ENCODE results near the gene TCF7L2. TPM values are rescaled to one million over a fixed set of nuclear protein-coding genes. Genes with fewer than 3 reads are reported as not detected.

The TCF7L2 gene
- total RNA-seq, 1 donor from 2014 or later, result 53.6 TPM

GRCh38 chr10:113139699-113140098 lies 189.7 kb downstream of the TCF7L2 start:
- ATAC-seq (no peak), DNase-seq (ENCODE audit: low spot score) (no peak)
- intact Hi-C loops (cut with DNase I), result no loop called here

- ATAC-seq (no peak), DNase-seq (ENCODE audit: low spot score) (no peak)
- intact Hi-C loops (cut with DNase I), result no loop called here
These were observed 190.3 kb downstream of the TCF7L2 start for GRCh38 chr10:113140143-113141011.

- ATAC-seq (no peak), DNase-seq (ENCODE audit: low spot score) (no peak)
- intact Hi-C loops (cut with DNase I), result no loop called here
These were observed 192.7 kb downstream of the TCF7L2 start for GRCh38 chr10:113142601-113143362.

- DNase-seq (ENCODE audit: low spot score), result no peak
- ATAC-seq, result no peak
- intact Hi-C loops (cut with DNase I), result no loop called here
These were observed 194.5 kb downstream of the TCF7L2 start for GRCh38 chr10:113144576-113144975.

- DNase-seq (ENCODE audit: low spot score), result no peak
- no peak for ATAC-seq
- intact Hi-C loops (cut with DNase I), result no loop called here
These were observed 198.2 kb downstream of the TCF7L2 start for GRCh38 chr10:113148071-113148825.

GRCh38 chr10:113148901-113149300 lies 198.9 kb downstream of the TCF7L2 start:
- intact Hi-C loops (cut with DNase I), result no loop called here
- DNase-seq (ENCODE audit: low spot score) (no peak), ATAC-seq (no peak)

GRCh38 chr10:113149626-113150025 lies 199.6 kb downstream of the TCF7L2 start:
- intact Hi-C loops (cut with DNase I), result no loop called here
- ATAC-seq, result no peak
- no peak for DNase-seq (ENCODE audit: low spot score)

GRCh38 chr10:113151190-113151666 lies 201.2 kb downstream of the TCF7L2 start:
- intact Hi-C loops (cut with DNase I), result no loop called here
- no peak for DNase-seq (ENCODE audit: low spot score)
- peak; percentile 50 for ATAC-seq

- no peak for ATAC-seq
These were observed 203.6 kb downstream of the TCF7L2 start for GRCh38 chr10:113153493-113154102.

GRCh38 chr10:113157441-113157840 lies 207.4 kb downstream of the TCF7L2 start:
- no peak for DNase-seq (ENCODE audit: low spot score)
- no peak for ATAC-seq
- intact Hi-C loops (cut with DNase I), result no loop called here

More at GRCh38 chr10:113153493-113154102, 203.6 kb downstream of the TCF7L2 start:
- DNase-seq (ENCODE audit: low spot score), result no peak
- intact Hi-C loops (cut with DNase I), result no loop called here

GRCh38 chr10:113158183-113158582 lies 208.1 kb downstream of the TCF7L2 start:
- intact Hi-C loops (cut with DNase I), result no loop called here
- ATAC-seq, result no peak

GRCh38 chr10:113159563-113159962 lies 209.5 kb downstream of the TCF7L2 start:
- no peak for DNase-seq (ENCODE audit: low spot score)
- ATAC-seq, result no peak
- intact Hi-C loops (cut with DNase I), result no loop called here

More at GRCh38 chr10:113158183-113158582, 208.1 kb downstream of the TCF7L2 start:
- DNase-seq (ENCODE audit: low spot score), result no peak

- DNase-seq (ENCODE audit: low spot score) (no peak), ATAC-seq (no peak)
- intact Hi-C loops (cut with DNase I), result no loop called here
These were observed 210.6 kb downstream of the TCF7L2 start for GRCh38 chr10:113160641-113161040.

- ATAC-seq, result no peak
- DNase-seq (ENCODE audit: low spot score), result no peak
- intact Hi-C loops (cut with DNase I), result no loop called here
These were observed 211.0 kb downstream of the TCF7L2 start for GRCh38 chr10:113161066-113161465.

GRCh38 chr10:113162960-113163359 lies 212.9 kb downstream of the TCF7L2 start:
- no peak for DNase-seq (ENCODE audit: low spot score)
- intact Hi-C loops (cut with DNase I), result no loop called here
- no peak for ATAC-seq

GRCh38 chr10:113165673-113166072 lies 215.6 kb downstream of the TCF7L2 start:
- DNase-seq (ENCODE audit: low spot score), result no peak
- no peak for ATAC-seq
- intact Hi-C loops (cut with DNase I), result no loop called here

GRCh38 chr10:113167702-113168101 lies 217.7 kb downstream of the TCF7L2 start:
- ATAC-seq, result no peak
- DNase-seq (ENCODE audit: low spot score), result no peak
- intact Hi-C loops (cut with DNase I), result no loop called here

GRCh38 chr10:113168584-113168983 lies 218.5 kb downstream of the TCF7L2 start:
- intact Hi-C loops (cut with DNase I), result no loop called here

GRCh38 chr10:113169111-113169510 lies 219.1 kb downstream of the TCF7L2 start:
- ATAC-seq (peak; percentile 40), DNase-seq (ENCODE audit: low spot score) (no peak)
- intact Hi-C loops (cut with DNase I), result no loop called here

More at GRCh38 chr10:113168584-113168983, 218.5 kb downstream of the TCF7L2 start:
- ATAC-seq, result peak; percentile 10
- no peak for DNase-seq (ENCODE audit: low spot score)

Data from sciatic nerve (tissue), 2 donors.